ENCODE results near the gene FBXL20.

FBXL20 gene

DNA sequence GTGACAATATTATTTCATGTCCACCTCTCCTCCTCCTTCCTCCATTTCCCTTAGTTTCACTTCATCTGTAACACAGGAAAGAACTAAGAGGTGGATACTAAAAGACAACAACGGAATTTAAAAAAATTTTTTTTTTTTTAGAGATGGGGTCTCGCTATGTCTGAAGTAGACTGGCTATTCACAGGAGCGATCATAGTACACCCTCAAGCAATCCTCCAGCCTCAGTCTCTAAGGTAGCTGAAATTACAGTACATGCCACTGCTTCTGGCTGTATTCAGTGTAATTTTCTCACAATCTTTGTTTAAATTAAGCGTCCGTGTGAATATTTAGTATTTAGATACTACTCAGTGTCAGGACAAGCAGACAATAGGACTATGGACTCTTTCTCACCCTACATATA, 35.6 kb downstream of the FBXL20 start:
- Histone ChIP-seq H4K20me1 (ENCODE audit: insufficient read depth, low read length, poor library complexity, severe bottlenecking) (no peaks in the 10 kb centered on the region), H3K27me3 (ENCODE audit: insufficient read depth, low read length, poor library complexity, severe bottlenecking) (no peaks in the 10 kb centered on the region), H3K9me2 (replicated peaks; ENCODE audit: low read depth, low read length) (no peaks in the 10 kb centered on the region), H3F3A (ENCODE audit: low read depth) (no peaks in the 10 kb centered on the region), H3K4me3 (ENCODE audit: low read length, poor library complexity, severe bottlenecking) (no peak overlapping the region), H3K9ac (ENCODE audit: low read depth, low read length, poor library complexity, severe bottlenecking) (no peak overlapping the region), H2AFZ (ENCODE audit: low read length) (no peak overlapping the region), H3K36me3 (ENCODE audit: insufficient read depth, low read length) (no peaks in the 10 kb centered on the region), H3K4me1 (ENCODE audit: insufficient read depth, low read length, poor library complexity, severe bottlenecking) (no peaks in the 10 kb centered on the region), H3K79me2 (ENCODE audit: insufficient read depth, low read length) (no peaks in the 10 kb centered on the region), H3K9me3 (ENCODE audit: insufficient read depth, low read depth, low read length) (no peaks in the 10 kb centered on the region), H3K4me2 (ENCODE audit: low read depth, low read length, poor library complexity, severe bottlenecking) (no peak overlapping the region)
- TF ChIP-seq, protein P1, sequence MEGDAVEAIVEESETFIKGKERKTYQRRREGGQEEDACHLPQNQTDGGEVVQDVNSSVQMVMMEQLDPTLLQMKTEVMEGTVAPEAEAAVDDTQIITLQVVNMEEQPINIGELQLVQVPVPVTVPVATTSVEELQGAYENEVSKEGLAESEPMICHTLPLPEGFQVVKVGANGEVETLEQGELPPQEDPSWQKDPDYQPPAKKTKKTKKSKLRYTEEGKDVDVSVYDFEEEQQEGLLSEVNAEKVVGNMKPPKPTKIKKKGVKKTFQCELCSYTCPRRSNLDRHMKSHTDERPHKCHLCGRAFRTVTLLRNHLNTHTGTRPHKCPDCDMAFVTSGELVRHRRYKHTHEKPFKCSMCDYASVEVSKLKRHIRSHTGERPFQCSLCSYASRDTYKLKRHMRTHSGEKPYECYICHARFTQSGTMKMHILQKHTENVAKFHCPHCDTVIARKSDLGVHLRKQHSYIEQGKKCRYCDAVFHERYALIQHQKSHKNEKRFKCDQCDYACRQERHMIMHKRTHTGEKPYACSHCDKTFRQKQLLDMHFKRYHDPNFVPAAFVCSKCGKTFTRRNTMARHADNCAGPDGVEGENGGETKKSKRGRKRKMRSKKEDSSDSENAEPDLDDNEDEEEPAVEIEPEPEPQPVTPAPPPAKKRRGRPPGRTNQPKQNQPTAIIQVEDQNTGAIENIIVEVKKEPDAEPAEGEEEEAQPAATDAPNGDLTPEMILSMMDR (conservative IDR thresholded peaks at IDR 0.05; ENCODE audit: low read length), result no peak

DNA sequence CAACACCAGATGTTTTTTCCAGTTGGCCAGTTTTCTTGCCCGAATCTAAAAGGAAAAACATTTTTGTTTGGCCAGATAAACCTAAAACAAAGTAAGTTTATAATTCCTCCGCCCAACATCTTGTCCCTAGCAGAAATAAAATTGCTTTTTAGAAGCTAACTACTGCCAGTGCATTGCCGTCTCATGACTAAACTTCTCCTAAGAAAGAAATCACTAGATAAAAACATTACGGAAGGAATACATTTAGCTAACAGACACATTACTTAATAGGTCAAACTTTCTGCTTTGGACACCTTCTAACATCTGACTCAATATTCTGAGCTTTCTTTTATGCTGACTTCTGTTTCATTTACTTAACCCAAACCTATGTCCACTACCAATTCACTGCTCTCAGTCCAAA, 36.2 kb downstream of the FBXL20 start:
- Histone ChIP-seq H3F3A (ENCODE audit: low read depth) (no peaks in the 10 kb centered on the region), H3K9ac (ENCODE audit: low read depth, low read length, poor library complexity, severe bottlenecking) (no peak overlapping the region), H3K27me3 (ENCODE audit: insufficient read depth, low read length, poor library complexity, severe bottlenecking) (no peaks in the 10 kb centered on the region), H3K9me3 (ENCODE audit: insufficient read depth, low read depth, low read length) (no peaks in the 10 kb centered on the region), H3K4me1 (ENCODE audit: insufficient read depth, low read length, poor library complexity, severe bottlenecking) (no peaks in the 10 kb centered on the region), H4K20me1 (ENCODE audit: insufficient read depth, low read length, poor library complexity, severe bottlenecking) (no peaks in the 10 kb centered on the region), H3K4me2 (ENCODE audit: low read depth, low read length, poor library complexity, severe bottlenecking) (no peak overlapping the region), H3K4me3 (ENCODE audit: low read length, poor library complexity, severe bottlenecking) (no peak overlapping the region), H3K79me2 (ENCODE audit: insufficient read depth, low read length) (no peaks in the 10 kb centered on the region), H3K9me2 (replicated peaks; ENCODE audit: low read depth, low read length) (no peaks in the 10 kb centered on the region), H2AFZ (ENCODE audit: low read length) (no peak overlapping the region), H3K36me3 (ENCODE audit: insufficient read depth, low read length) (no peaks in the 10 kb centered on the region)
- no peak for TF ChIP-seq EZH2phosphoT487 (IDR thresholded peaks at IDR 0.05; ENCODE audit: borderline replicate concordance)
- TF ChIP-seq, protein P1 (conservative IDR thresholded peaks at IDR 0.05; ENCODE audit: low read length), result no peak

DNA sequence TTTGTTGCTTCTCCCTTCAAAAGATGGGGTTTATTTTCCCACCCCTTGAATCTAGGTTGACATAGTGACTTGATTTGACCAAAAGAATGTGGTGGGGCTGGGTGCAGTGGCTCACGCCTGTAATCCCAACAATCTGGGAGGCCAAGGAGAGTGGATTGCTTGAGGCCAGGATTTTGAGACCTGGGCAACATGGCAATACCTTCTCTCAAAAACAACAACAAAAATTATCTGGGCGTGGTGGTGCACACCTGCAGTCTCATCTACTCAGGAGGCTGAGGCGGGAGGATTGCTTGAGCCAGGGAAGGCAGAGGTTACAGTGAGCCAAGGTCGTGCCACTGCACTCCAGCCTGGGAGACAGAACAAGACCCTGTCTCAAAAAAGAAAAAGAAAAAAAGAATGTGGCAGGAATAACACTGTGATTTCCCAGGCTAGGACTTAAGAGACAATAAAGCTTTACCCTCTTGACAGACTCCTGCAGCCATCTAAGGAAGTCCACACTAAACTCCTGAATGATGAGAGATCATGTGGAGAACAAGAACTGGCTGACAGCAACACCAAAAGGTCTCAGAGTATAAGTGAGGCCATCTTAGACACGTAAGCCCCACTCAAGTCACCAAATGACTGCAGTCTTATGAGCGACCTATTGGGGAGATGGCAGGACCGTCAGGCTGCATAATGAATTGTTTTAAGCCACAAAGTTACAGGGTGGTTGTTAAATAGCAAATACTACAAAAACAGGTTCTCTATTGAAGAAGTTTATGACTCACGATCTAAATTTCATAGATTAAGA, 37.0 kb downstream of the FBXL20 start:
- no peaks in the 10 kb centered on the region for H3F3A ChIP-seq (ENCODE audit: low read depth)
- no peaks in the 10 kb centered on the region for H3K4me1 ChIP-seq (ENCODE audit: insufficient read depth, low read length, poor library complexity, severe bottlenecking)
- H2AFZ ChIP-seq (ENCODE audit: low read length), result no peak overlapping the region
- H4K20me1 ChIP-seq (ENCODE audit: insufficient read depth, low read length, poor library complexity, severe bottlenecking), result no peaks in the 10 kb centered on the region
- no peak overlapping the region for H3K4me2 ChIP-seq (ENCODE audit: low read depth, low read length, poor library complexity, severe bottlenecking)
- no peaks in the 10 kb centered on the region for H3K9me3 ChIP-seq (ENCODE audit: insufficient read depth, low read depth, low read length)
- H3K4me3 ChIP-seq (ENCODE audit: low read length, poor library complexity, severe bottlenecking), result no peak overlapping the region
- no peaks in the 10 kb centered on the region for H3K36me3 ChIP-seq (ENCODE audit: insufficient read depth, low read length)
- no peak overlapping the region for H3K9ac ChIP-seq (ENCODE audit: low read depth, low read length, poor library complexity, severe bottlenecking)
- no peaks in the 10 kb centered on the region for H3K27me3 ChIP-seq (ENCODE audit: insufficient read depth, low read length, poor library complexity, severe bottlenecking)
- H3K9me2 ChIP-seq (replicated peaks; ENCODE audit: low read depth, low read length), result no peaks in the 10 kb centered on the region
- TF ChIP-seq, protein P1 (conservative IDR thresholded peaks at IDR 0.05; ENCODE audit: low read length), result no peak
- H3K79me2 ChIP-seq (ENCODE audit: insufficient read depth, low read length), result no peaks in the 10 kb centered on the region

All from Loucy (cell line).